H1 (cell line): Measurements from ENCODE around the gene SMIM7. TPM values are rescaled to one million over a fixed set of nuclear protein-coding genes. Genes with fewer than 3 reads are reported as not detected.

Source experiments
- BRCA1 ChIP-seq: IDR thresholded peaks from 2 replicates; pipeline ENCODE4 v1.6.1; 2012; ENCODE audit warnings: low read depth, low read length, improper control_type of control experiment
- CHD2 ChIP-seq: IDR thresholded peaks from 2 replicates; pipeline ENCODE4 v1.6.1; 2012; ENCODE audit warnings: low read length, improper control_type of control experiment
- FOSL1 ChIP-seq: IDR thresholded peaks from 2 replicates; pipeline ENCODE4 v1.6.1; 2011; ENCODE audit warnings: mild to moderate bottlenecking, low read depth, low read length, moderate library complexity; ENCODE audit not compliant: insufficient read depth
- HDAC6 ChIP-seq: IDR thresholded peaks from one replicate; pipeline ENCODE4 v1.7.1; 2012; ENCODE audit warnings: low read depth, mild to moderate bottlenecking, inconsistent platforms, low read length, moderate library complexity
- KDM4A ChIP-seq: IDR thresholded peaks from one replicate; pipeline ENCODE4 v1.7.1; 2012; ENCODE audit warnings: low read depth, mild to moderate bottlenecking, moderate library complexity, low read length, inconsistent platforms; ENCODE audit not compliant: severe bottlenecking
- MAFK ChIP-seq: IDR thresholded peaks from 2 replicates; pipeline ENCODE4 v1.6.1; 2012; ENCODE audit warnings: low read depth, mild to moderate bottlenecking, improper control_type of control experiment, low read length
- PHF8 ChIP-seq: fragments of 200-600 bp; sonication (generic); conservative IDR thresholded peaks from 2 replicates; pipeline ENCODE4 v1.7.1; 2012; ENCODE audit warnings: low read depth, mild to moderate bottlenecking, inconsistent platforms, low read length, moderate library complexity
- POLR2AphosphoS5 ChIP-seq: IDR thresholded peaks from 2 replicates; pipeline ENCODE4 v1.6.1; 2011; ENCODE audit warnings: low read depth, low read length
- POU5F1 ChIP-seq: IDR thresholded peaks from 2 replicates; pipeline ENCODE4 v1.6.1; 2011; ENCODE audit warnings: low read depth, mild to moderate bottlenecking, low read length, moderate library complexity
- RBBP5 ChIP-seq: IDR thresholded peaks from 2 replicates; pipeline ENCODE4 v1.7.1; 2012; ENCODE audit warnings: low read depth, mild to moderate bottlenecking, inconsistent platforms, low read length, moderate library complexity, borderline replicate concordance
- RNF2 ChIP-seq: fragments of 200-900, 300-1000 bp; sonication (generic); IDR thresholded peaks from 2 replicates; pipeline ENCODE4 v1.7.1; 2016; ENCODE audit warnings: borderline replicate concordance, low read depth, mild to moderate bottlenecking, antibody characterized with exemption, low read length; ENCODE audit not compliant: poor library complexity, severe bottlenecking; ENCODE audit errors: missing control alignments
- SIN3A ChIP-seq, 2 experiments: IDR thresholded peaks in 1 of 2; conservative IDR thresholded peaks in 1 of 2; 2 replicates each; pipeline ENCODE4 v1.6.1; 2011 to 2012; ENCODE audit warnings: low read length in 2 of 2, improper control_type of control experiment in 1 of 2, low read depth in 1 of 2, mild to moderate bottlenecking in 1 of 2
- TAF7 ChIP-seq: optimal IDR thresholded peaks from 2 replicates; pipeline ENCODE3; 2011; ENCODE audit warnings: low read depth, mild to moderate bottlenecking, inconsistent platforms, low read length, moderate library complexity, borderline replicate concordance
- ZNF274 ChIP-seq: IDR thresholded peaks from 2 replicates; pipeline ENCODE4 v1.7.0; 2012; ENCODE audit warnings: low read length, borderline replicate concordance; ENCODE audit errors: extremely low read depth
- polyA plus RNA-seq, 7 experiments: library from polyadenylated mRNA; depleted of rRNA in 3 of 7; stranded (reverse) in 5 of 7; unstranded in 2 of 7; fragments of >200 nt in 5 of 7; fragments of 200-250 nt in 2 of 7; gene quantifications; 1 replicate in 5 of 7; 2 replicates in 1 of 7; 4 replicates in 1 of 7; pipeline versions ENCODE4 v1.2.1 to v1.2.3, GENCODE V29; 2011 to 2013; ENCODE audit warnings: missing spikeins in 2 of 7, mixed read lengths in 2 of 7
- total RNA-seq: library from RNA; stranded (reverse); fragmentation: NEBNext Ultra II Directional; extraction: Animal tissue kit (Norgen Biotek cat#: 25700); gene quantifications from 2 replicates; pipeline ENCODE4 v1.2.1, GENCODE V29; 2021
- TF ChIP-seq, protein P1 (sequence below): IDR thresholded peaks from 2 replicates; pipeline ENCODE4 v1.6.1; 2011; ENCODE audit warnings: low read depth, mild to moderate bottlenecking, low read length; ENCODE audit not compliant: insufficient read depth
- TF ChIP-seq, protein P2 (sequence below), 3 experiments: IDR thresholded peaks; 1 replicate in 2 of 3; 2 replicates in 1 of 3; pipeline versions ENCODE4 v1.5.1 to v1.6.1; 2011; ENCODE audit warnings: low read length in 3 of 3, mild to moderate bottlenecking in 3 of 3, inconsistent platforms in 2 of 3, low read depth in 1 of 3, moderate library complexity in 1 of 3; ENCODE audit not compliant: insufficient read depth in 1 of 3; ENCODE audit errors: control extremely low read depth in 1 of 3

The SMIM7 gene
- total and polyA plus RNA-seq, 2 of the 8 experiments (the other 6 are each of a cell fraction or from before 2014, with no cell fraction given) = 55.5 to 67.5 TPM

DNA sequence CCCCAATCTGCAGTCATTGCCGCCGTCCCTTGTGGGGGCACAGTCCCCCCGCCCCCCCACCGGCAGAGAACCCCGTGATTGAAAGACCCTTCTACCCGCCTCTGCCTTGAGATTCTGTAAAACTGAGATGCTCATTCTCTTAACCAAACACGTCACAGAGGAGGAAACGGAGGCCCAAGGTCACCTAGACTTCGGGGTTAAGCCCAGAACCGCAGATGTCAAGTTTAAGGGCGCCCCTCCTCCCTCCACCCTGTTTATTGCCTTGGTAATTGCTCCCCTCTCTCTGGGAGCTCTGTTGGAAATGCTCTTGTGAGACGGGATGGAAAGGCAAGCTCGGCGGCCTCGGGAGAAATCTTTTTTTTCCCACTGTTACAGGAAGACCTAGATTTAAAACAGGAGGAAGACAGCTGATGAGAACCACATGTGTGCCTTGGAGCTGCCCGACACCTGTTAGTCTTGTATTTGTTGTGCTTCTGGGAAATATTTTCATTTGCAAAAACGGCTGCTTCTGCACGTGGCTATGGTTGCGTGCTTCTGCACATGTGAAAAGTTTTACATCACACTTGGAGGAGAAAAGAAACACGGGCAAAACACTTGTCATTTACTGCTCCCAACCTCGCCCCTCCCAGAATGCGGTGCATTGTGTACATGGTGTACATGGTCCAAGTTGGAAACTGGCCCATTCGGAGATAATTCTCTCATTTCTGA lies 30.8 kb downstream of the SMIM7 start (continued):
- peak in 1 of 2 experiments; percentile 51; a peak in 1 of 4 replicates for TF ChIP-seq SIN3A (conservative IDR thresholded peaks at IDR 0.05 in 1 of 2, IDR thresholded peaks at IDR 0.05 in 1 of 2; ENCODE audit: low read depth in 1 of 2, low read length in 2 of 2)
- no peak for TF ChIP-seq BRCA1
- no peak for TF ChIP-seq POU5F1
- no peak for TF ChIP-seq MAFK
- TF ChIP-seq KDM4A = no peak
- TF ChIP-seq ZNF274 = no peak
- no peak for TF ChIP-seq POLR2AphosphoS5
- no peak for TF ChIP-seq RNF2
- TF ChIP-seq, protein P1, sequence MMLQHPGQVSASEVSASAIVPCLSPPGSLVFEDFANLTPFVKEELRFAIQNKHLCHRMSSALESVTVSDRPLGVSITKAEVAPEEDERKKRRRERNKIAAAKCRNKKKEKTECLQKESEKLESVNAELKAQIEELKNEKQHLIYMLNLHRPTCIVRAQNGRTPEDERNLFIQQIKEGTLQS = no peak
- TF ChIP-seq, protein P2, sequence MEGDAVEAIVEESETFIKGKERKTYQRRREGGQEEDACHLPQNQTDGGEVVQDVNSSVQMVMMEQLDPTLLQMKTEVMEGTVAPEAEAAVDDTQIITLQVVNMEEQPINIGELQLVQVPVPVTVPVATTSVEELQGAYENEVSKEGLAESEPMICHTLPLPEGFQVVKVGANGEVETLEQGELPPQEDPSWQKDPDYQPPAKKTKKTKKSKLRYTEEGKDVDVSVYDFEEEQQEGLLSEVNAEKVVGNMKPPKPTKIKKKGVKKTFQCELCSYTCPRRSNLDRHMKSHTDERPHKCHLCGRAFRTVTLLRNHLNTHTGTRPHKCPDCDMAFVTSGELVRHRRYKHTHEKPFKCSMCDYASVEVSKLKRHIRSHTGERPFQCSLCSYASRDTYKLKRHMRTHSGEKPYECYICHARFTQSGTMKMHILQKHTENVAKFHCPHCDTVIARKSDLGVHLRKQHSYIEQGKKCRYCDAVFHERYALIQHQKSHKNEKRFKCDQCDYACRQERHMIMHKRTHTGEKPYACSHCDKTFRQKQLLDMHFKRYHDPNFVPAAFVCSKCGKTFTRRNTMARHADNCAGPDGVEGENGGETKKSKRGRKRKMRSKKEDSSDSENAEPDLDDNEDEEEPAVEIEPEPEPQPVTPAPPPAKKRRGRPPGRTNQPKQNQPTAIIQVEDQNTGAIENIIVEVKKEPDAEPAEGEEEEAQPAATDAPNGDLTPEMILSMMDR (IDR thresholded peaks at IDR 0.05; ENCODE audit: control extremely low read depth in 1 of 3, insufficient read depth in 1 of 3, low read depth in 1 of 3, low read length in 3 of 3) = no peak
- TF ChIP-seq FOSL1 = no peak
- no peak; the same call in 1 of the 2 replicates for TF ChIP-seq RBBP5
- TF ChIP-seq CHD2 = no peak
- no peak for TF ChIP-seq PHF8
- TF ChIP-seq TAF7 = no peak
- TF ChIP-seq HDAC6 = no peak
